ENCODE measurements around the gene WFS1. TPM values are rescaled to one million over a fixed set of nuclear protein-coding genes. Genes with fewer than 3 reads are reported as not detected.

WFS1 gene
- total RNA-seq, 4 donors from 2014 or later, result 36.6 to 41.8 (median 40.0) TPM

GRCh38 chr4:6277139-6277802 lies 7.6 kb downstream of the WFS1 start:
- no peak for TF ChIP-seq CTCF (IDR thresholded peaks at IDR 0.05; ENCODE audit: low read depth)

DNA sequence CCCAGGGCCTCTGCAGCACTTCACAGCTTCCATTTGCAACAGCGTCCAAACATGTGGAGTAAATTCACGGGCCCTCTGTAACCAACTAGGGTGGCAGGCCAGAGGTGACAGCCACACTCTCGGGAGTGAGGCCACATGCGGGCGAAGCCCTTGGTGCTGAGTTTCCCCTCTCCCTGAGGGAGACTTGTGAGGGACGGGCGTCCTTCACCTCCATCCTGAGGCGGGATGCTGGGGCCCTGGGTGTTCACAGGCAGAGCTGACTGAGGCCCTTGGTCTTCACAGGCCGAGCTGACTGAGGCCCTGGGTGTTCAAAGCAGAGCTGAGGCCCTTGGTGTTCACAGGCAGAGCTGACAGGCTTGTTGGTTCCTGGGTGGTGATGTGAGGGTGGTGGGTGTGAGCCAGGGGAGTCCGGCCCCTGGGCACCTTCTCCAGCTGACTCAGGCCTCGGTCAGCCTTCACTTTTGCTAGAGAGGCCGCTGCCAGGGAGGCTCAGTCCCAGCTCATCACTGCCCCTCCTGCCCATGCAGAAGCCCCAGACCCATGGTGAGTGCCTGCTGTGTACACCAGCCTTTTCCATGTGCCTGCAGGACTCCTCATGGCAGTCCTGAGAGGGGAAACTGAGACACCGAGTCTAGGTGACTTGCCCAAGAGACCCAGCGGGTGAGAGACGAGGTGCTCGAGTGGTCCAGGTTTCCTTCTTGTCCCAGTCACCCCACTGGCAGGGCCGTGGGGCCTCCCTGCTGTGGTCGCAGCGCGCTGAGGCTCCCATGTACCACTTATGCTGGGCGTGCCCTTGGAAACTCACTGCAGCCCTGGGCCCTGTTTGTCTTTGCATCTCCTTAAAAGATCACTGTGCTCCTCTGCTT lies 8.5 kb downstream of the WFS1 start:
- no peak for TF ChIP-seq CTCF (IDR thresholded peaks at IDR 0.05; ENCODE audit: low read depth)

- TF ChIP-seq CTCF (IDR thresholded peaks at IDR 0.05; ENCODE audit: low read depth), result no peak
Observed at GRCh38 chr4:6278801-6279197, 9.1 kb downstream of the WFS1 start.

GRCh38 chr4:6279582-6280289 lies 10.1 kb downstream of the WFS1 start:
- no peak for TF ChIP-seq CTCF (IDR thresholded peaks at IDR 0.05; ENCODE audit: low read depth)

DNA sequence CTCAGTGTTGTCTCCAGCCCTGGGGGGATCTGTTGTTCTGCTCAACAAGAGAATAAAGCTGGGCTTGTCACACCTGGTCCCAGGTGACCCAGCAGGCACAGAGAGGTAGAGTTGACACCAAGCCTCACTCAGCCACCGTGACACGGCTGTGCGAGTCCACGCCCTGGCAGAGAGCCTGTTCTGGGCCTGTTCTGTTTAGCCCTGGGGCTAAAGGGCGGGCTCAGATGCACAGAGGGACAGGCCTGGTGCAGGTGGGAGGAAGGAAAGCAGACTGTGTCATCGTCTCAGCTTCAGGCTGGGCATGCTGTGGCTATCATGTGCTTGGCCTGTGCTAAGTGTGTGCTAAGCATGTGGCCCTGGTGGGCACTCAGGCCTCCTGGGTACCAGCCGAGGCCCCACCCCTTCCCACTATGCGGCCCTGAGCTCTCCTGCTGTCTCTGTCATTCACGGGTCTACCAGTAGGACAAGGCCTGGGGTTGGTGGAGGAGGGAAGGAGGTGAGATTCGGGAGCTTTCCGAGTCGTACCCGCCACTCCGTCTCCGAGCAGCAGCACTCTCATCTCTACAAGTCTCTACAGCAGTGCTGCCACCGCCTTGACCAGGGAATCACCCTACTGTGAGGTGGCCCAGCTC lies 10.8 kb downstream of the WFS1 start:
- TF ChIP-seq CTCF (IDR thresholded peaks at IDR 0.05; ENCODE audit: low read depth), result no peak

DNA sequence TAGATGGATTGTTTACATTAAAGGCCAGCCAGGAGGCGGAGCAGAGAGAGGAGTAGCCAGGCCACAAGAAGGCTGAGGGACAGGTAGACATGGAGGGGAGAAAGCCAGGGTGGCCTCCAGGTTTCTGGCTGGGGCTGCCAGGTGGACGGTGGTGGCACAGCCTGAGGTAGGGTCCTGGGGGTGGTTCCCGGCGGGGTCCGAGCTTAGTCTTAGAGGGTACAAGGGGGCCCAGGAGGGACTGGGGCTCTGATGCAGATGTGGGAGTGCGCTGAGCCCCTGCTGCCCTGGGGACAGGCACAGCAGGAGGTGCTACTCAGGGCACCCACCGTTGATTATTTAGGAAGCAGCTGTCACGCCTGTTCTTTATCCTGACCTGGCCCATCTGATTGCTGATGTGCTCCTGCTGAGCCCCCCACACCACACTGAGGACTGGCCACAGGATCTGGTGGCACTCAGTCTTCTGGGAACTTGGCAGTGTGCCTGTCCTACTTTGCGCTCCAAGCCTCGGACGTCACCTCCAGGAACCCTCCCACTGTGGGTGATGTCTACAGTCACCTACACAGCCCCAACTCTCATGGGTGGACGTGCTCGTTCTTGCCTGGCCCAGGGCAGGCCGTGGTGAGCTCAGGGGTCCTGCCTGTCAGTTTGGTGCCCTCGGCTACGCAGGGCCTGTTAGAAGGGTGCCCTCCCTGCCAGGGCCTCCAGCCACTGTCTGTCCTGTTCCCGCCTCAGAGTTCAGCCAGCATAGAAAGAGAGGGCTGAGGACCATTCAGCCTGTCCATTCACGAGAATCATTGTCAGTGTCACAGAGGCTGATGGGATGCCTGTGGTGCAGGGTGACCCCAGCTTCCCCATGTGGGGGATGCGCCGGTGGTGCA lies 12.0 kb downstream of the WFS1 start:
- TF ChIP-seq CTCF (IDR thresholded peaks at IDR 0.05; ENCODE audit: low read depth), result no peak
